ENCODE data around the gene INSR.
"Not testable (repeated sequence)": the region's sequence is repeated elsewhere in the genome, so short reads cannot be mapped to it uniquely, and the experiment has no call there.

Gene INSR

GRCh38 chr19:7226739-7227138 is 67.5 kb downstream of the INSR start:
- DNase-seq (ENCODE audit: insufficient read length, low spot score) (no peak), FAIRE-seq (no peak)

- no peak for DNase-seq (ENCODE audit: insufficient read length, low spot score)
- FAIRE-seq: no peak
Observed at GRCh38 chr19:7225741-7226140, 68.5 kb downstream of the INSR start.

GRCh38 chr19:7224995-7225394 is 69.2 kb downstream of the INSR start:
- no peak for DNase-seq (ENCODE audit: insufficient read length, low spot score)

GRCh38 chr19:7224209-7224686 is 70.0 kb downstream of the INSR start:
- DNase-seq (ENCODE audit: insufficient read length, low spot score) (no peak), FAIRE-seq (no peak)

More at GRCh38 chr19:7224995-7225394, 69.2 kb downstream of the INSR start:
- FAIRE-seq: no peak

- FAIRE-seq (no peak), DNase-seq (ENCODE audit: insufficient read length, low spot score) (no peak)
Observed at GRCh38 chr19:7223429-7223828, 70.8 kb downstream of the INSR start.

GRCh38 chr19:7219056-7219455 is 75.2 kb downstream of the INSR start:
- no peak for FAIRE-seq
- no peak for DNase-seq (ENCODE audit: insufficient read length, low spot score)

- FAIRE-seq: no peak
- no peak for DNase-seq (ENCODE audit: insufficient read length, low spot score)
Observed at GRCh38 chr19:7217861-7218260, 76.4 kb downstream of the INSR start.

- DNase-seq (ENCODE audit: insufficient read length, low spot score) (no peak), FAIRE-seq (no peak)
Observed at GRCh38 chr19:7216373-7216902, 77.8 kb downstream of the INSR start.

- no peak for DNase-seq (ENCODE audit: insufficient read length, low spot score)
- no peak for FAIRE-seq
Observed at GRCh38 chr19:7215176-7215575, 79.0 kb downstream of the INSR start.

GRCh38 chr19:7214324-7215089 is 79.7 kb downstream of the INSR start:
- DNase-seq (ENCODE audit: insufficient read length, low spot score) (no peak), FAIRE-seq (peak; percentile 74)

GRCh38 chr19:7213628-7214323 is 80.4 kb downstream of the INSR start:
- no peak for DNase-seq (ENCODE audit: insufficient read length, low spot score)
- no peak for FAIRE-seq

- FAIRE-seq: no peak
- no peak for DNase-seq (ENCODE audit: insufficient read length, low spot score)
Observed at GRCh38 chr19:7211191-7211951, 82.8 kb downstream of the INSR start.

GRCh38 chr19:7210359-7210758 is 83.9 kb downstream of the INSR start:
- FAIRE-seq: no peak
- no peak for DNase-seq (ENCODE audit: insufficient read length, low spot score)

- FAIRE-seq; DNase-seq (ENCODE audit: insufficient read length, low spot score): not testable (repeated sequence)
Observed at GRCh38 chr19:7209597-7210325, 84.5 kb downstream of the INSR start.

GRCh38 chr19:7209036-7209435 is 85.2 kb downstream of the INSR start:
- FAIRE-seq; DNase-seq (ENCODE audit: insufficient read length, low spot score): not testable (repeated sequence)

- FAIRE-seq: no peak
- no peak for DNase-seq (ENCODE audit: insufficient read length, low spot score)
Observed at GRCh38 chr19:7203332-7203731, 90.9 kb downstream of the INSR start.

GRCh38 chr19:7202888-7203287 is 91.3 kb downstream of the INSR start:
- DNase-seq (ENCODE audit: insufficient read length, low spot score) (no peak), FAIRE-seq (no peak)

GRCh38 chr19:7200736-7201135 is 93.5 kb downstream of the INSR start:
- no peak for FAIRE-seq
- DNase-seq (ENCODE audit: insufficient read length, low spot score): no peak

GRCh38 chr19:7199613-7200533 is 94.3 kb downstream of the INSR start:
- DNase-seq (ENCODE audit: insufficient read length, low spot score) (no peak), FAIRE-seq (no peak)
